Mesenchymal stem cell (in vitro differentiated cells and primary cell): ENCODE data around the gene LCN6.
A peak's percentile ranks its signal among the peaks of the same experiment; 100 is the strongest.

ENCODE experiments used
- DNase-seq: peaks from one replicate; pipeline ENCODE4 v3.0.0-alpha.2; 2013
- H2AFZ ChIP-seq: one replicate; pipeline ENCODE4 v1.6.1; 2013; ENCODE audit warnings: low read depth, mild to moderate bottlenecking, control low read depth, inconsistent platforms, low read length, moderate library complexity
- H2AK5ac ChIP-seq: 2 replicates; pipeline ENCODE4 v1.6.1; 2013; ENCODE audit warnings: low read length, moderate library complexity, mild to moderate bottlenecking, inconsistent platforms; ENCODE audit not compliant: severe bottlenecking
- H2BK120ac ChIP-seq: one replicate; pipeline ENCODE4 v1.6.1; 2013; ENCODE audit warnings: low read depth, mild to moderate bottlenecking, inconsistent platforms, low read length, moderate library complexity
- H2BK12ac ChIP-seq, 2 experiments: one replicate each; pipeline ENCODE4 v1.6.1; 2013; ENCODE audit warnings: inconsistent platforms in 2 of 2, low read length in 2 of 2, mild to moderate bottlenecking in 2 of 2, moderate library complexity in 2 of 2, control low read depth in 1 of 2
- H2BK15ac ChIP-seq: one replicate; pipeline ENCODE4 v1.6.1; 2013; ENCODE audit warnings: mild to moderate bottlenecking, low read depth, inconsistent platforms; ENCODE audit not compliant: poor library complexity, severe bottlenecking
- H2BK5ac ChIP-seq: 2 replicates; pipeline ENCODE4 v1.6.1; 2013; ENCODE audit warnings: low read depth, mild to moderate bottlenecking, low read length, control low read depth, inconsistent platforms; ENCODE audit not compliant: poor library complexity, severe bottlenecking
- H3K14ac ChIP-seq, 2 experiments: one replicate each; pipeline ENCODE4 v1.6.1; 2013; ENCODE audit warnings: inconsistent platforms in 2 of 2, low read length in 2 of 2, control low read depth in 1 of 2, mild to moderate bottlenecking in 1 of 2, moderate library complexity in 1 of 2
- H3K18ac ChIP-seq, 2 experiments: one replicate each; pipeline ENCODE4 v1.6.1; 2013; ENCODE audit warnings: inconsistent platforms in 2 of 2, low read length in 2 of 2, control low read depth in 1 of 2, low read depth in 1 of 2, mild to moderate bottlenecking in 1 of 2
- H3K23ac ChIP-seq, 2 experiments: one replicate each; pipeline ENCODE4 v1.6.1; 2013; ENCODE audit warnings: inconsistent platforms in 2 of 2, low read length in 2 of 2, mild to moderate bottlenecking in 2 of 2, moderate library complexity in 2 of 2, control low read depth in 1 of 2
- H3K27ac ChIP-seq: 2 replicates; pipeline ENCODE4 v1.5.1; 2013; ENCODE audit warnings: mild to moderate bottlenecking, moderate library complexity, low read length, control low read depth, inconsistent platforms; ENCODE audit not compliant: poor library complexity, severe bottlenecking
- H3K27me3 ChIP-seq, 2 experiments: 2 replicates each; pipeline versions ENCODE4 v1.6.1 to v1.7.0; 2013; ENCODE audit warnings: low read length in 2 of 2, mild to moderate bottlenecking in 2 of 2, moderate library complexity in 2 of 2, control low read depth in 1 of 2, inconsistent platforms in 1 of 2; ENCODE audit not compliant: control insufficient read depth in 1 of 2, insufficient read depth in 1 of 2
- H3K36me3 ChIP-seq, 2 experiments: 2 replicates each; pipeline versions ENCODE4 v1.6.1 to v1.7.0; 2013; ENCODE audit warnings: low read length in 2 of 2, control low read depth in 1 of 2, inconsistent platforms in 1 of 2, low read depth in 1 of 2, mild to moderate bottlenecking in 1 of 2; ENCODE audit not compliant: insufficient read depth in 2 of 2, control insufficient read depth in 1 of 2
- H3K4ac ChIP-seq, 2 experiments: one replicate each; pipeline ENCODE4 v1.6.1; 2013; ENCODE audit warnings: inconsistent platforms in 2 of 2, low read length in 2 of 2, mild to moderate bottlenecking in 2 of 2, moderate library complexity in 2 of 2, control low read depth in 1 of 2, low read depth in 1 of 2
- H3K4me1 ChIP-seq: 2 replicates; pipeline ENCODE4 v1.6.1; 2013; ENCODE audit warnings: low read depth, low read length, control low read depth; ENCODE audit not compliant: control insufficient read depth, insufficient read depth
- H3K4me2 ChIP-seq: 2 replicates; pipeline ENCODE4 v1.6.1; 2013; ENCODE audit warnings: low read length, mild to moderate bottlenecking, inconsistent platforms; ENCODE audit not compliant: poor library complexity, severe bottlenecking
- H3K4me3 ChIP-seq, 2 experiments: 2 replicates each; pipeline versions ENCODE4 v1.5.1 to v1.7.0; 2013; ENCODE audit warnings: low read length in 2 of 2, mild to moderate bottlenecking in 2 of 2, control low read depth in 1 of 2, low read depth in 1 of 2; ENCODE audit not compliant: insufficient read depth in 1 of 2
- H3K79me1 ChIP-seq: replicated peaks from 2 replicates; pipeline ENCODE4 v1.6.1; 2013; ENCODE audit warnings: mild to moderate bottlenecking, control low read depth, low read length, inconsistent platforms; ENCODE audit not compliant: poor library complexity, severe bottlenecking
- H3K9ac ChIP-seq: 2 replicates; pipeline ENCODE4 v1.7.0; 2013; ENCODE audit warnings: mild to moderate bottlenecking, low read length, moderate library complexity
- H3K9me3 ChIP-seq: 2 replicates; pipeline ENCODE4 v1.7.0; 2013; ENCODE audit warnings: mild to moderate bottlenecking, low read length; ENCODE audit not compliant: control insufficient read depth
- H4K8ac ChIP-seq: one replicate; pipeline ENCODE4 v1.6.1; 2013; ENCODE audit warnings: inconsistent platforms, mild to moderate bottlenecking, low read length, moderate library complexity
- H4K91ac ChIP-seq: one replicate; pipeline ENCODE4 v1.6.1; 2013; ENCODE audit warnings: mild to moderate bottlenecking, low read length, inconsistent platforms
- WGBS: methylation state at CpG from one replicate; pipeline ENCODE4 v1.1.7; 2013; ENCODE audit warnings: mixed read lengths; 5-methylcytosine and 5-hydroxymethylcytosine counted together

Gene LCN6

GRCh38 chr9:136774416-136775045 lies 26.2 kb upstream of the LCN6 start:
- no peak for DNase-seq
- no peaks in the 10 kb centered on the region for H3K79me1 ChIP-seq

GRCh38 chr9:136773386-136774044 lies 25.2 kb upstream of the LCN6 start:
- Histone ChIP-seq H3K4me3 (peak overlapping the region in 1 of 2 experiments; percentile 23), H3K4me1 (peaks cover 2% of the 10 kb centered on the region), H3K9ac (no peak overlapping the region), H3K18ac (no peak overlapping the region), H2BK5ac (no peak overlapping the region), H3K23ac (no peak overlapping the region), H3K4ac (no peak overlapping the region), H4K8ac (no peak overlapping the region), H3K27me3 (peaks cover 16 to 45% of the 10 kb centered on the region in 2 experiments), H3K9me3 (peaks cover 13% of the 10 kb centered on the region), H3K79me1 (no peaks in the 10 kb centered on the region), H2BK12ac (no peak overlapping the region), H2AK5ac (no peak overlapping the region), H4K91ac (no peak overlapping the region), H3K14ac (peak overlapping the region in 1 of 2 experiments; percentile 55), H2AFZ (no peak overlapping the region), H2BK15ac (no peak overlapping the region), H2BK120ac (no peak overlapping the region), H3K36me3 (no peaks in the 10 kb centered on the region), H3K27ac (no peak overlapping the region), H3K4me2 (no peak overlapping the region)
- no peak for DNase-seq
- 88% methylated on average over 7 of the region's 7 CpGs for WGBS

More at GRCh38 chr9:136774416-136775045, 26.2 kb upstream of the LCN6 start:
- Histone ChIP-seq H3K4me1 (peaks cover 2% of the 10 kb centered on the region), H4K91ac (no peak overlapping the region), H3K23ac (no peak overlapping the region), H2BK5ac (no peak overlapping the region), H3K27ac (no peak overlapping the region), H2BK120ac (no peak overlapping the region), H3K9ac (no peak overlapping the region), H3K18ac (no peak overlapping the region), H3K27me3 (peaks cover 24 to 55% of the 10 kb centered on the region in 2 experiments), H2AFZ (no peak overlapping the region), H2BK15ac (no peak overlapping the region), H3K4me3 (no peak overlapping the region), H2BK12ac (no peak overlapping the region), H3K9me3 (peaks cover 13% of the 10 kb centered on the region), H3K4me2 (no peak overlapping the region), H4K8ac (no peak overlapping the region), H3K36me3 (no peaks in the 10 kb centered on the region), H2AK5ac (no peak overlapping the region), H3K4ac (no peak overlapping the region), H3K14ac (no peak overlapping the region)
- 85% methylated on average over 12 of the region's 12 CpGs for WGBS

GRCh38 chr9:136771907-136772415 lies 23.6 kb upstream of the LCN6 start:
- H4K8ac ChIP-seq, result no peak overlapping the region
- H3K27ac ChIP-seq, result no peak overlapping the region
- H3K18ac ChIP-seq, result no peak overlapping the region
- H4K91ac ChIP-seq, result peak overlapping the region; percentile 27
- WGBS, result 89% methylated on average over 3 of the region's 3 CpGs
- H3K14ac ChIP-seq, result no peak overlapping the region
- H2BK120ac ChIP-seq, result no peak overlapping the region
- H3K4me3 ChIP-seq, result no peak overlapping the region
- H3K27me3 ChIP-seq, result peaks cover 12 to 42% of the 10 kb centered on the region in 2 experiments
- H3K36me3 ChIP-seq, result no peaks in the 10 kb centered on the region
- no peak overlapping the region for H2AK5ac ChIP-seq
- H2AFZ ChIP-seq, result no peak overlapping the region
- H2BK12ac ChIP-seq, result no peak overlapping the region
- no peak overlapping the region for H3K9ac ChIP-seq
- H3K23ac ChIP-seq, result no peak overlapping the region
- H3K4ac ChIP-seq, result no peak overlapping the region
- no peak overlapping the region for H2BK5ac ChIP-seq
- H2BK15ac ChIP-seq, result no peak overlapping the region
- no peak overlapping the region for H3K4me2 ChIP-seq
- H3K9me3 ChIP-seq, result peaks cover 13% of the 10 kb centered on the region
- H3K79me1 ChIP-seq, result no peaks in the 10 kb centered on the region
- H3K4me1 ChIP-seq, result peaks cover 2% of the 10 kb centered on the region
- DNase-seq, result no peak

GRCh38 chr9:136769710-136770191 lies 21.4 kb upstream of the LCN6 start:
- Histone ChIP-seq H2AFZ (no peak overlapping the region), H3K18ac (no peak overlapping the region), H3K9ac (no peak overlapping the region), H3K4me2 (no peak overlapping the region), H3K4me1 (peaks cover 2% of the 10 kb centered on the region), H3K14ac (no peak overlapping the region), H3K27me3 (peaks cover 18 to 38% of the 10 kb centered on the region in 2 experiments), H2BK15ac (no peak overlapping the region), H3K36me3 (no peaks in the 10 kb centered on the region), H4K8ac (no peak overlapping the region), H3K4ac (no peak overlapping the region), H3K79me1 (no peaks in the 10 kb centered on the region), H2BK5ac (no peak overlapping the region), H3K4me3 (no peak overlapping the region), H4K91ac (no peak overlapping the region), H2BK120ac (no peak overlapping the region), H3K9me3 (peaks cover 13% of the 10 kb centered on the region), H3K27ac (no peak overlapping the region), H2AK5ac (no peak overlapping the region), H2BK12ac (no peak overlapping the region), H3K23ac (no peak overlapping the region)
- DNase-seq, result no peak
- WGBS, result 32% methylated on average over 8 of the region's 16 CpGs
